GM20431 (cell line): Measurements from ENCODE around the gene WWOX.
"Not testable (repeated sequence)": the region's sequence is repeated elsewhere in the genome, so short reads cannot be mapped to it uniquely, and the experiment has no call there.

Source experiments
- in situ Hi-C: fragments of 300-500 bp; cut with MseI, MboI; formaldehyde crosslinking; loops from one replicate; pipeline ENCODE4 v1.15.0; 2020; ENCODE audit warnings: low sequenced_read_pairs; ENCODE audit not compliant: unreplicated experiment

WWOX gene

GRCh38 chr16:78099271-78100111 lies at the start of gene WWOX:
WWOX (plus strand) TSS chr16:78099654.
- in situ Hi-C loops = no loop called here

GRCh38 chr16:78050734-78051400 lies 48.6 kb upstream of the WWOX start:
- in situ Hi-C loops = no loop called here

- in situ Hi-C loops = no loop called here
Measured at GRCh38 chr16:78057803-78058564, 41.5 kb upstream of the WWOX start.

- in situ Hi-C loops = not testable (repeated sequence)
Measured at GRCh38 chr16:78059806-78060205, 39.6 kb upstream of the WWOX start.

GRCh38 chr16:78060295-78060694 lies 39.2 kb upstream of the WWOX start:
- in situ Hi-C loops = no loop called here

GRCh38 chr16:78060809-78061208 lies 38.6 kb upstream of the WWOX start:
- in situ Hi-C loops = no loop called here

GRCh38 chr16:78065319-78065718 lies 34.1 kb upstream of the WWOX start:
- in situ Hi-C loops = no loop called here

- in situ Hi-C loops = no loop called here
Measured at GRCh38 chr16:78069913-78070312, 29.5 kb upstream of the WWOX start.

- in situ Hi-C loops = no loop called here
Measured at GRCh38 chr16:78072275-78072674, 27.2 kb upstream of the WWOX start.

GRCh38 chr16:78075800-78076199 lies 23.7 kb upstream of the WWOX start:
- in situ Hi-C loops = no loop called here

GRCh38 chr16:78081341-78081740 lies 18.1 kb upstream of the WWOX start:
- in situ Hi-C loops = no loop called here

GRCh38 chr16:78091419-78091818 lies 8.0 kb upstream of the WWOX start:
- in situ Hi-C loops = no loop called here

GRCh38 chr16:78092758-78093157 lies 6.7 kb upstream of the WWOX start:
- in situ Hi-C loops = no loop called here

- in situ Hi-C loops = no loop called here
Measured at GRCh38 chr16:78094166-78094565, 5.3 kb upstream of the WWOX start.

GRCh38 chr16:78094998-78095397 lies 4.5 kb upstream of the WWOX start:
- in situ Hi-C loops = no loop called here

GRCh38 chr16:78096386-78096785 lies 3.1 kb upstream of the WWOX start:
- in situ Hi-C loops = no loop called here

- in situ Hi-C loops = no loop called here
Measured at GRCh38 chr16:78097548-78097947, 1.9 kb upstream of the WWOX start.

GRCh38 chr16:78098087-78098486 lies 1.4 kb upstream of the WWOX start:
- in situ Hi-C loops = no loop called here

- in situ Hi-C loops = no loop called here
Measured at GRCh38 chr16:78098595-78099270, 721 bp upstream of the WWOX start.

GRCh38 chr16:78100112-78100467 lies 636 bp downstream of the WWOX start:
- in situ Hi-C loops = no loop called here
